H54 (cell line): ENCODE data around the gene CTPS2.

ENCODE experiments used
- DNase-seq: peaks from one replicate; pipeline ENCODE4 v3.0.0; 2011; ENCODE audit warnings: low spot score, mixed read lengths; ENCODE audit not compliant: insufficient read length
- FAIRE-seq: peaks from 3 replicates; lab custom pipeline; 2011; peaks lifted over from hg19 to GRCh38; lab: Jason Lieb, UNC
- POLR2A ChIP-seq: IDR thresholded peaks from 2 replicates; pipeline ENCODE4 v1.6.1; 2011; ENCODE audit warnings: low read depth, mild to moderate bottlenecking, low read length

CTPS2 gene

DNA sequence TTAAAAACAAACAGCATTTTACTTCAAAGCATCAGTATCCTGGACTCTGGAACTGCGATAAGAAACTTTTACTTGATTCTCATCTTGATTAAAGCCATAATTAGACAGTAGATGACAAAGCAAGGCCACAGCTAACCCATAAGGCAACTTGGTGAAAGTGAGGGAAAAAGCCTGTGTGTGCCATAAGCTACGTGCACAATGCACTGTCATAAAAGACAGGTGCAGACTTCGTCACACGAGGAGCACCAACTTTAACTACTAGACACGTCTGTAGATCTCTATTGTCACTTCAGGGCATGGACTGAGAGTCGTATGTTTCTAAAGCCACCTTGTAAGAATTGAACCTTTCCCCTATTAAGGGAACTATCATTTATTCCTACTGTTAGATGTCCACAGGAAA lies 13.1 kb downstream of the CTPS2 start:
- no peak for TF ChIP-seq POLR2A
- no peak for FAIRE-seq
- DNase-seq = no peak

DNA sequence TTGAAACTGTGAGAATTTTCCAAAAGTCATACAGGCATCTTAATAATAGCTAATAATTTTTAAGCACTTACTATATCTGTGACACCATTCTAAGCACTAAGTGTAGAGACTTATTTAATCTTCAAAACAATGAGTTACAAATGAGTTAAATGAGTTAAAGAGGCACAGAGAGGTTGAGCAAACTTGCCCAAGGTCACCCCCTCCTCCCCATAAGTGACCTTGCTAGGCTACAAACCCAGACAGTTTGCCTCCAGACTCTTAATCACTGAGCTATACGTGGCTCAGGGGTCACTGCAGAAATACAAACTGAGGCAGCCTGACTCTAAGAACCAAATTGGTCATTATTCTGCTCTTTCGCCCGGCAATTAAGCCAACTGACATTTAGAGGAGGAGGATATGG lies 15.5 kb downstream of the CTPS2 start:
- FAIRE-seq (no peak), DNase-seq (no peak)
- TF ChIP-seq POLR2A = no peak

DNA sequence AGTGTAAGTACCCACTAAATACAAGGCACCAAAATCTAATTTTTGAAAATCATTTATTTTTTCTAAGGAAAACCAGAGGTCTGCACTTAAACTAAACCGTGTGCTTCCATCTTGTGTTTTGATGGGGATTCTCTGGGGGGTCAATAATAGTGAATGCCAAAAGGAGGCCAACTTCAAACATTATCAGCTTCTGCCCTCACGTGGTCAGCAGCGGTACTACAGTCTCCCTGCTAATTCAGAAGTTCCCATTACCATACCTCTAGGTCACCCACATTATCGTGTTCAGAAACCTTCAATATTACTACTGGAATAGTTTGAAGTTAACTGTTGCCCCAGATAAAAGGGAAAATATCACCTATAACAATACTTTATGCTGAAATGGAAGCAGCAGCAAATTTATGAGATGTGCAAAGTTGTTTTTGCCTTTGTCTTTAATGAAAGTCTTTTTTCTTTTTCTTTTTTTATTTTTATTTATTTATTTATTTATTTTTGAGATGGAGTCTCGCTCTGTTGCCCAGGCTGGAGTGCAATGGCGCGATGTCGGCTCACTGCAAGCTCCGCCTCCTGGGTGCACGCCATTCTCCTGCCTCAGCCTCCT lies 17.3 kb downstream of the CTPS2 start:
- DNase-seq (no peak), FAIRE-seq (no peak)
- TF ChIP-seq POLR2A = no peak

DNA sequence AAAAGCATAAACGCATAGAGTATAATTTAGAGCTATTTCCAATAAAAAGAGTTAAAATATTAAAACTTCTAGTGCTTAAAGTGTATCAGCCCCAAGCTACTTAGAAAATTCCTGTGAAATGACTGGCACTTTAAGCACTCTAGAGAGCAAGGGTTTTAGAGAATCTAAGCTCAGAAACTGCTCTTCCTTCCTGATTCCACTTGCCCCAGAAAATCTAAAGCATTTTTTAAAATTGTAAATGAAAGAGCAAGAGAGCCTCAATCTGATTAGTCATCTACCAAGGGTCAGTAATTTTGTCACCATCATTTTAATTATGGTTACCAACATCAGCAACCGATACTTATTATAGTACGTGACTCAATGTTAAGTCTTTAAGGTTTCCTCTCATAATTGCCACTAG lies 25.0 kb downstream of the CTPS2 start:
- FAIRE-seq = no peak
- no peak for TF ChIP-seq POLR2A
- DNase-seq = no peak

DNA sequence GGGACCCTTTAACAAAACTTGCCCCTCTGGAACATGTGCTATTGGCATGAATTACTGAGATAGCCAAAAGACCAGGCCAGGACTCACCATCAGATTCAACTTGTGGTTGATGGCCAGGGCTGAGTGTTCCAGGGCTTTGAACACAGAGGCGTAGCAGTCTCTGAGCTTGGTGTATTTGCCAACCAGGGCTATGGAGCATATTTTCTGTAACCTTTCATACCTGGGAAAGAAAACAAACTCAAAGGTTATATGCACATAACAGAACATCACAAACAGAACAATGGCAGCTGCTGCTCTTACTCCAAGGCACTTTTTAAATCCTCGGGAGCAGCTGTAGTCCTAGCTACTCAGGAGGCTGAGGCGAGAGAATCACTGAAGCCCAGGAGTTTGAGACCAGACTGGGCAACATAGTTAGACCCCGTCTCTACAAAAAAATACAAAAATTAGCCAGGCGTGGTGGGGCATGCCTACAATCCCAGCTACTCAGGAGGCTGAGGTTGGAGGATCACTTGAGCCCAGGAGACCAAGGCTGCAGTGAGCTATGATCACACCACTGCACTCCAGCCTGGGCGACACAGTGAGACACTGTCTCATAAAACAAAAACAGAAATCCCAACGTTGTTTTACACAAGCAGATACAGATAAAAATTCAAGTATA lies 29.3 kb downstream of the CTPS2 start:
- no peak for TF ChIP-seq POLR2A
- FAIRE-seq = no peak
- no peak for DNase-seq

DNA sequence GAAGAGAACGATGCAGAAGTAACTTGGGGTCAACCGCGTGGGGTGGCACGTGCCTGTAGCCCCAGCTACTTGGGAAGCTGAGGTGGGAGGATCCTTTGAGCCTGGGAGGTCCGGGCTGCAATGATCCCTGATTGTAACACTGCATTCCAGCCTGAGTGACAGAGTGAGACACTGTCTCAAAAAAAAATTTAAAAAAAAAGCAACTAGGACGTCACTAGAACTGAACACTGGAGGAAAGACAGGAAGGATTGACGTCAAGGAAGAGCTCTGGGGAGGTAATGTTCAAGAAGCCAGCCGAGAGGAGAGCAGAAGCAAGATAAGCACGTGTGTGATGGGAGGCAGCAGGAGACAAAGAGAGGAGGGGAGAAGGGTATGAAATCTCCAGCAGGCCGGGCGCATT lies 33.8 kb downstream of the CTPS2 start:
- no peak for TF ChIP-seq POLR2A
- FAIRE-seq = no peak
- no peak for DNase-seq

DNA sequence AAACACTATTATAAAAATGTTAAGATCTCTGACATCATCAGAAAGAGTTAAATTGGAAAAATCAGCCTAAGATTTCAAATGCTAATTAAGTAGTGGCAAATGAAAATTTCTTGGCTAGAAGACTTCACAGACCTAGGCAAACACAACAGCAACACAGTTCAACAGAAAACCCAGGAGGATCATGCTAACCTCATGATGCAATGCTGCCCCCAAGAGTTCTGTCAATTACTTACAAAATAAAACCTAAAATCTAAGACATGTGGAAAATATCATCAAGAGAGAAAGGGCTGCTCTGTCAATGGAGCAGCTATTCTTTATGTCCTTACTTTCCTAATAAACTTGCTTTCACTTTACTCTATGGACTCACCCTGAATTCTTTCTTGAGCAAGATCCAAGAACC lies 41.5 kb downstream of the CTPS2 start:
- DNase-seq = no peak
- no peak for FAIRE-seq
- no peak for TF ChIP-seq POLR2A

DNA sequence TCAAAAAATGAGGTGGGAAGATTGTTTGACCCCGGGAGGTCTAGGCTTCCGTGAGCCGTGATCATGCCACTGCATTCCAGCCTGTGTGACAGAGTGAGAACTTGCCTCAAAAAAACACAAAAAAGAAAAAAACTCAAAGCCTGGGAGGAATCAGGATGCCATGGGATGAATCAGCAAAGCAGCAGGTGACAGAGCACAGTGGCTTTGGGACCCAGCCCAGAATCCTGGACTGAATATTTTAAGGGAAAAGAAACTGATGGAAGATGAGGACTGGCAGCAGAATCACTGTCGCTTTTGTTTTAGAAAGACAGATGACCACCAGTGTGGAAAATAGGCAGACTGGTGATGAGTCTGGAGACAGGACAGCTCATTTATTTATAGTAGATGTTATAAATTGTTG lies 45.9 kb downstream of the CTPS2 start:
- DNase-seq (no peak), FAIRE-seq (no peak)
- TF ChIP-seq POLR2A = no peak

DNA sequence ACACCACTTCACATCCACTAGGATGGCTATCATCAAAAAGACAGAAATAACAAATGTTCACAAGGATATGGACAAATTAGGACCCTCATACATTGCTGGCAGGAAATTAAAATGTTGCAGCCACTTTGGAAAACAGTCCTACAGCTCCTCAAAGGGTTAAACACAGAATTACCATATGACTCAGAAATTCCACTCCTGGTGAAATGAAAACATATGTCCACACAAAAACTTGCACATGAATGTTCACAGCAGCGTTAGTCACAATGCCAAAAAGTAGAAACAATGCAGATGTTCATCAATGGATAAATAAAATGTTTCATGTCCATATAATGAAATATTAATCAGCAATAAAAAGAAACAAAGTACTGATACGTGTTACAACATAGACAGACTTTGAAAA lies 47.4 kb downstream of the CTPS2 start:
- DNase-seq (no peak), FAIRE-seq (no peak)
- no peak for TF ChIP-seq POLR2A

DNA sequence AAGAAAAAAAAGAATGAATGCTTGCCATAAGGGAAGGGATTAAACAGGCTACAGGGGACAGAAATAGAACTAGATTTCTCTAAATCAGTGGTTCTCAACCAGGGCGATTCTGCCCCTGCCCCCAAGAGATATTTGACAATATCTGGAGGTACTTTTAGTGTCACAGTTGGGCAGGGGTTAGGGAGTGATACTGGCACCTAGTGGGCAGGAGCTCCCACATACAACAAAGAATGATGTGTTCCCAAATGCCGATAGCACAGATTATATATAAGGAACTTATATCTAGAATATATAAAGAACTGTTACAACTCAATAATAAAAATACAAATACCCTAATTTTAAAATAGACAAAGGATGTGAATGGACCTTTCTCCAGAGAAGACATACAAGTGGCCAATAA lies 47.8 kb downstream of the CTPS2 start:
- DNase-seq (no peak), FAIRE-seq (no peak)
- no peak for TF ChIP-seq POLR2A

DNA sequence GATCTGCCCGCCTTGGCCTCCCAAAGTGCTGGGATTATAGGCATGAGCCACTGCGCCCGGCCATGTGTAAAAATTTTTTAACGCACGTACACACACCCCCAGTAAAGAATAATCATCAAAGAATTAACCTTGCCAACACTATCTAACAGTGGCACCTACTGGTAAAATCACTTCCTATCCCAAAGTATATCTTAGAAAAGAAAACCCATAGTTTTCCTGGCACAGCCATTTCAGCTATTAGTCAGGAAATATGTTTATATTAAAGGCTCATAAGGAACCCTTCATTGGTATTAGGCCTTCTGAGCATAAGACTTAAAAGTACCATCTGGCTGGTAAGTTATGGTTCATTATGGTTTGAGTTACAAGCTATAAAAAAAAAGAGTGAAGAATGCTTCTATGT lies 48.4 kb downstream of the CTPS2 start:
- FAIRE-seq (no peak), DNase-seq (no peak)
- no peak for TF ChIP-seq POLR2A

DNA sequence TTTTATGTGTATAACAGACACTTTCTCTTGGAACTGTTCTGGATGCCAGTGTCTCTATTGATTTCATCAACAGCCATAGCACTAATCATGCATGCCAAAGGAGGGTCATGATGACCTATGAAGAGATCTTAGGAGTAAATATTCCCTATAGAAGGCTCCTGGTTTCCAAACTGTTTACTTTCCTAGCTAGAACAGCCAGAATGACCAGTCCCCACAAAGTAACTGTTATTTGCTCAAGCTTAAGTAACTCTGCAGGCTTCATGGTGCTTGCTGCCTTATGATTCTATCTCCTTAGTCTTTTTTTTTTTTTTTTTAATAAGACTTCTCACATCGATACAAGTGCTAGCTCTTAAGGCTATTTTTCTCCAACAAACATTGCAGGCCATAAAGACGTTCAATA lies 50.1 kb downstream of the CTPS2 start:
- no peak for TF ChIP-seq POLR2A
- DNase-seq (no peak), FAIRE-seq (no peak)

DNA sequence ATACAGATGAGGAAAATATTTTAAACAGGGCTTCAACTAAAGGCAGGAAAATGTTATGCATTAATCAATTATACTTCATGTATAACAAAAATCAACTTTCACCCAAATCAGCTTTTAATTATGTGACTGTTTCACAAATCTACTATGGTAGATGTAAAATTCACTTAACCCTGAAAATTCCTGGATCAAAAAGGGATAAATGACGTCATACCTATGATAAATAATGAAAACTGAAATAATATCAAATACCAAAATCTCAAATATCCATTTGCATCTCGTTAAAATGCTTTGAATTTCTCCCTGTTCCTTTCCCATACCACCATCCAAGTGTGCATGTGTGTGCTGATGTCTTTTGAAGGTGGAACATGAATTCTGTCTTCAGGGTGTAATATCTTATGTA lies 51.0 kb downstream of the CTPS2 start:
- no peak for TF ChIP-seq POLR2A
- FAIRE-seq (no peak), DNase-seq (no peak)

DNA sequence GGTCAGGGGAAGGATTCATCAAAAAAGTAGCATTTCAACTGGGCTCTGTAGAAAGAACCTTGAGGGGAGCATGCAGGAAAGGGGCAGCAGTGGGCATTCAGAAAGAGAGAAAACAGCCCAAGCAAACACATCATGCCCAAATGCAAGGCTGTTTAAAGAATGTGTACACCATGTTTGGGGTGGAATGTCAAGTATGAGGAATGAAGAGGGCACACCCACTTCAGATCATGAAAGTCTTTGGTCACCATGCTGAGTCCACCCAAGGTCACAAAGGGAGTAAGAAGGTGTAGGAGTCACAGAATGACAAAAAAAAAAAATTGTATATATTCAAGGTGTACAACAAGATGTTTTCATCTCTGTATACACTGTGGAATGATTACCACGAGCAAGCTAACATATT lies 53.1 kb downstream of the CTPS2 start:
- TF ChIP-seq POLR2A = no peak
- DNase-seq = no peak
- no peak for FAIRE-seq

DNA sequence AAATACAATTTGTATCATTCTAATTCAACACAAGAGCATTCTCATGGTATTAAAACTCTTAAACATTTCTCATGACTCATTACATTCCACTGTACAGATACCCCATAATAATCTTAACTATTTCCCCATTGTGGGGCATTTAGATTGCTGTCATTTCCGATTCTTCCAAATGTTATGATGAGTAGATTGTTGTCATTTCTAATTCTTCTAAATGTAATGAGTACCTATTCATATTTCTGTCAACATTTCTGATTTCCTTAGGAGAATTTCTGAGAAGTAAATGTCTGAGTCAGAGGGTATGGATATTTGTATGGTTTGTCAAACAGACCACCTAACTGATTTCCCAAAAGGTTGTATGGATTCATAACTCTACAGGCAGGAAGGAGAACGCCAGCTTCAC lies 54.2 kb downstream of the CTPS2 start:
- DNase-seq (no peak), FAIRE-seq (no peak)
- no peak for TF ChIP-seq POLR2A
